HG03196 (cell line): ENCODE results near the gene ANKRD55.
A peak's percentile ranks its signal among the peaks of the same experiment; 100 is the strongest.
"Not testable (repeated sequence)": the region's sequence is repeated elsewhere in the genome, so short reads cannot be mapped to it uniquely, and the experiment has no call there.

ENCODE experiments used
- ATAC-seq: cut with Tn5 transposase; IDR thresholded peaks from one replicate; pipeline ENCODE4 v1.9.1; 2021; ENCODE audit not compliant: unreplicated experiment

ANKRD55 gene

GRCh38 chr5:56233230-56233629 is at the start of gene ANKRD55:
TSS of gene ANKRD55 (minus strand) at chr5:56233330. CDS start at chr5:56232913, 417 bp downstream.
- no peak for ATAC-seq

- ATAC-seq, result no peak
These were observed 49.1 kb upstream of the ANKRD55 start for GRCh38 chr5:56282216-56282615.

GRCh38 chr5:56281489-56282165 is 48.5 kb upstream of the ANKRD55 start:
- no peak for ATAC-seq

- no peak for ATAC-seq
These were observed 46.8 kb upstream of the ANKRD55 start for GRCh38 chr5:56279979-56280378.

- ATAC-seq, result no peak
These were observed 46.2 kb upstream of the ANKRD55 start for GRCh38 chr5:56279291-56279690.

- no peak for ATAC-seq
These were observed 45.2 kb upstream of the ANKRD55 start for GRCh38 chr5:56278335-56278753.

- ATAC-seq, result no peak
These were observed 44.4 kb upstream of the ANKRD55 start for GRCh38 chr5:56277573-56277972.

- ATAC-seq, result no peak
These were observed 40.3 kb upstream of the ANKRD55 start for GRCh38 chr5:56273376-56273955.

- ATAC-seq, result no peak
These were observed 39.6 kb upstream of the ANKRD55 start for GRCh38 chr5:56272765-56273164.

- peak; percentile 84 for ATAC-seq
These were observed 37.6 kb upstream of the ANKRD55 start for GRCh38 chr5:56270568-56271392.

- ATAC-seq, result peak; percentile 19
These were observed 36.9 kb upstream of the ANKRD55 start for GRCh38 chr5:56270058-56270457.

- no peak for ATAC-seq
These were observed 36.2 kb upstream of the ANKRD55 start for GRCh38 chr5:56269216-56269927.

- not testable (repeated sequence) for ATAC-seq
These were observed 35.6 kb upstream of the ANKRD55 start for GRCh38 chr5:56268707-56269106.

GRCh38 chr5:56267856-56268255 is 34.7 kb upstream of the ANKRD55 start:
- ATAC-seq, result no peak

- ATAC-seq, result no peak
These were observed 31.4 kb upstream of the ANKRD55 start for GRCh38 chr5:56264417-56265025.

- ATAC-seq, result no peak
These were observed 29.1 kb upstream of the ANKRD55 start for GRCh38 chr5:56262279-56262678.

- ATAC-seq, result no peak
These were observed 25.9 kb upstream of the ANKRD55 start for GRCh38 chr5:56259002-56259511.

GRCh38 chr5:56257763-56258529 is 24.8 kb upstream of the ANKRD55 start:
- ATAC-seq, result not testable (repeated sequence)

GRCh38 chr5:56257010-56257409 is 23.9 kb upstream of the ANKRD55 start:
- no peak for ATAC-seq

- no peak for ATAC-seq
These were observed 22.4 kb upstream of the ANKRD55 start for GRCh38 chr5:56255502-56255901.
